OCI-M1 (cell line): ENCODE measurements around the gene IL17RE.

Source experiments
- DNase-seq: peaks from one replicate; lab custom pipeline; 2025; lab: John Stamatoyannopoulos, UW

IL17RE gene

GRCh38 chr3:9903904-9904303 is 1.3 kb downstream of the IL17RE start:
- no peak for DNase-seq

- no peak for DNase-seq
These were observed 3.8 kb downstream of the IL17RE start for GRCh38 chr3:9906480-9906879.

- DNase-seq = no peak
These were observed 5.6 kb downstream of the IL17RE start for GRCh38 chr3:9908286-9908685.

GRCh38 chr3:9909221-9910013 is 6.8 kb downstream of the IL17RE start:
- no peak for DNase-seq

GRCh38 chr3:9911863-9912262 is 9.2 kb downstream of the IL17RE start:
- DNase-seq = peak; percentile 63

GRCh38 chr3:9912294-9912935 is 9.8 kb downstream of the IL17RE start:
- DNase-seq = peak; percentile 92

GRCh38 chr3:9913601-9914000 is 11.0 kb downstream of the IL17RE start:
- DNase-seq = no peak

GRCh38 chr3:9914011-9914410 is 11.4 kb downstream of the IL17RE start:
- no peak for DNase-seq

- DNase-seq = peak; percentile 83
These were observed 12.1 kb downstream of the IL17RE start for GRCh38 chr3:9914559-9915253.

- peak; percentile 87 for DNase-seq
These were observed 12.8 kb downstream of the IL17RE start for GRCh38 chr3:9915254-9916141.

- peak; percentile 73 for DNase-seq
These were observed 13.7 kb downstream of the IL17RE start for GRCh38 chr3:9916346-9916733.

GRCh38 chr3:9916734-9917680 is 14.4 kb downstream of the IL17RE start, which contains the start of gene IL17RC:
TSS of gene IL17RC (plus strand) at chr3:9917098. CDS start at chr3:9917316, 218 bp downstream.
- peak; percentile 95 for DNase-seq

- no peak for DNase-seq
These were observed 15.2 kb downstream of the IL17RE start for GRCh38 chr3:9917820-9918219.

GRCh38 chr3:9918261-9919038 is 15.8 kb downstream of the IL17RE start:
- no peak for DNase-seq

GRCh38 chr3:9928158-9928557 is 25.5 kb downstream of the IL17RE start:
- DNase-seq = no peak

- DNase-seq = peak; percentile 47
These were observed 28.3 kb downstream of the IL17RE start for GRCh38 chr3:9930804-9931418.

- no peak for DNase-seq
These were observed 29.8 kb downstream of the IL17RE start for GRCh38 chr3:9932535-9932842.

GRCh38 chr3:9932843-9933560 is 30.4 kb downstream of the IL17RE start:
- peak; percentile 92 for DNase-seq
